ENCODE data around the gene PARP15. TPM values are rescaled to one million over a fixed set of nuclear protein-coding genes. Genes with fewer than 3 reads are reported as not detected.
"Not testable (repeated sequence)": the region's sequence is repeated elsewhere in the genome, so short reads cannot be mapped to it uniquely, and the experiment has no call there.

Gene PARP15
- total RNA-seq, 1 donor from 2014 or later, result 0.51 TPM

DNA sequence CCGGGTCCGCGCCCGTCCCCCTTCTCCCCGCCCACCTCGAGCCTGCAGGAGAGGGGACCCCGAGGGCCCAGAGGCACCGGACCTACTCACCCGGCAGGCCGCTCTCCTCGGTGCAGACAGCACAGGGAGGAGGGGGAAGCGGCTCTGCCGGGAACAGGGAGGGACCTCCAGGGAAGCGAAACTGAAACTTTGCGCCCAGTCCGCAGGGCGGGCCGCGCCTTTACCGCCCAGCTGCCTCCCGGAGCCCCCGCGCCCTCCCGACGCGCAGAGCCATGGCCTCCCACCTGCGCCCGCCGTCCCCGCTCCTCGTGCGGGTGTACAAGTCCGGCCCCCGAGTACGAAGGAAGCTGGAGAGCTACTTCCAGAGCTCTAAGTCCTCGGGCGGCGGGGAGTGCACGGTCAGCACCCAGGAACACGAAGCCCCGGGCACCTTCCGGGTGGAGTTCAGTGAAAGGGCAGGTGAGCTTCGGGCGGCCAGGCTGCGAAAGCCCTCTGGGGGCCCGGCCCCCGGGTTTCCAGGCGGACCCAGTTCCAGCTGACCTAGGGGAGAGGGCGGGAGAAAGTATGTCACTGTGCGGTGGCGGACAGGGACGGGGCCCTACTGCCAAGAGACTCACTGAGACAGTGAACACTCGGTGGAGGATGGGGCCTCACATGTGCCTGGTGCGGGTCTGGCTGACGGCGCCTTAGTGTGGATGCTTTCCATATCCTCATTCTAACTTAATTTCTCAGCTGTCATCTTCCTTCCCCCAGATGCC, 13.1 kb upstream of the PARP15 start, which contains the start of the genes DTX3L and PARP9:
Gene DTX3L (plus strand): TSS at position 184 of the 758 bp plus-strand sequence. CDS start 89 bp downstream, at position 273.
Gene PARP9 (minus strand): TSS at position 146 of the 758 bp plus-strand sequence. CDS start 4,680 bp downstream, outside the sequence.
- DNase-seq (ENCODE audit: missing footprints), result peak; percentile 93
- peak; percentile 97 for ATAC-seq
- intact Hi-C loops (cut with DNase I), result loop anchor here (1.0 to 10.0 kb wide), 2 partner anchors 115 to 230 kb away; partner anchors contain the start of genes HSPBAP1 and SLC49A4

DNA sequence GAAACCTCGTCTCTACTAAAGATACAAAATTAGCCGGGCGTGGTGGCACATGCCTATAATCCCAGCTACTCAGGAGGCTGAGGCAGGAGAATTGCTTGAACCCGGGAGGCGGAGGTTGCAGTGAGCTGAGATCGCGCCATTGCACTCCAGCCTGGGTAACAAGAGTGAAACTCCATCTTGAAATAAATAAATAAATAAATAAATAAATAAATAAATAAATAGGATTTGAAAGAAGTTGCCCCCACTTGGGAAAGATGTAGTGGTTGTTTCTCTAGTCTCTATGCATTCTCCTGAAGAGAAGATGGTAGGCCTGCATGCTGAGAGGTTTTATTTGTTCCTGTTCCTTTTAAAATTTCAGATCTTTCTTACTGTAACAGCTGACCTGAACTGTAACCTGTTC, 9.3 kb upstream of the PARP15 start:
- intact Hi-C loops (cut with DNase I), result loop anchor here (10.0 kb wide), 1 partner anchor 227 kb away; the partner anchor contains the start of genes HSPBAP1 and SLC49A4
- not testable (repeated sequence) for ATAC-seq; DNase-seq (ENCODE audit: missing footprints)

DNA sequence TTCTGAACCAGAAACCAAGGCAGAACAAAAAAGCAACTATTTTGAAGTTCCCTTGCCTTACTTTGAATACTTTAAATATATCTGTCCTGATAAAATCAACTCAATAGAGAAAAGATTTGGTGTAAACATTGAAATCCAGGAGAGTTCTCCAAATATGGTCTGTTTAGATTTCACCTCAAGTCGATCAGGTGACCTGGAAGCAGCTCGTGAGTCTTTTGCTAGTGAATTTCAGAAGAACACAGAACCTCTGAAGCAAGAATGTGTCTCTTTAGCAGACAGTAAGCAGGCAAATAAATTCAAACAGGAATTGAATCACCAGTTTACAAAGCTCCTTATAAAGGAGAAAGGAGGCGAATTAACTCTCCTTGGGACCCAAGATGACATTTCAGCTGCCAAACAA, 8.7 kb upstream of the PARP15 start:
- no peak for DNase-seq (ENCODE audit: missing footprints)
- intact Hi-C loops (cut with DNase I), result loop anchor here (10.0 kb wide), 1 partner anchor 226 kb away; the partner anchor contains the start of genes HSPBAP1 and SLC49A4
- ATAC-seq, result no peak

DNA sequence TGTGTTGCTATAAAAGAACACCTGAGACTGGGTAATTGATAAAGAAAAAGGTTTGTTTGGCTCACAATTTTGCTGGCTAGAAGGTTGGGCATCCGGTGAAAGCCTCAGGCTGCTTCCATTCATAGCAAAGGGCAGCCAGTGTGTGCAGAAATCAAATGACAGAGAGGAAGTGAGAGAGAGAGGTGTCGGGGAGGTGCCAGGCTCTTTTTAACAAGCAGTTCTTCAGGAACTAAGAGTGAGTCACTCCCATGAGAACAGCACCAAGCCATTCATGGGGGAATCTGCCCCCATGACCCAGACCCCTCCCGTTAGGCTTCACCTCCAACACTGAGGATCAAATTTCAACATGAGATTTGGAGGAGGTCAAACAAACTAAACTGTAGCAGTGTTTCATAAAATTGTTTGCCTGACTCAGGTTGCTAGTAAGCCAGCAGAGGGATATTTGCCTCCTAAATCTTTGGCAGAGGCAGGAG, 4.5 kb upstream of the PARP15 start:
- peak; percentile 48 for ATAC-seq
- intact Hi-C loops (cut with DNase I), result no loop called here

DNA sequence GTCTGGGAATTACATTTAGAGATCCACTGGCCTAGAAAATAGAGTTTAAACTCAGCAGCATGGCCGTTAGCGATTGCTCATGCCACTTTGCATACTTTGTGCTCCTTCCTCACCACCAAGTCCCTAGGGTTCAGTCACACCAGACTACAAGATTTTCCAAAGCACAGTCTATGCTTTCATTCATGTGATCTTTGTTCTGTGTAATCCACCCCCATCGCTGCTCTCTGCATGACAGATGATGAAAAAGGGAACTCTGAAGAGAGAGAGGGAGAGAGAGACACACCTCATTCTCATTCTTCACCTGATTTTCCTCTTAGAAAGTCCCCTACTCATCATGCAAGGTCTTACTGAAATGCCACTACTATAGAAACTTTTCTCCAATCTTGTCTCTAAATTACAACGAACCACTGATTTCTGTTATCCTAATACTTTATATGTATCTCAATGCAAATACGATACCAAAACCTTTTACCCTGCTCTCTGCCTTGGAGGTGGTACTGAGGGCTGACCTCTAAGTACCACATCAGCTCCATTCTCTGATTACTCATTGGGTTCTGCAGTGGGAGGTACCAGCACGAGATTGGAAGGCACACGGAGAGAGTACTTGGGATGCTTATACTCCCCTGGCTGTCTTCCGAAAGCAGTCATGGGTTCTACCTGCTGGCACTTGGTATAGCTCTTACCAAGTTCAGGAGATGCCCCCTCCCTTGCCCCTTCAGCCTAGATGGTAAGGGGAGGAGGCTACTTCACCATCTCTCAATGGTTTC, 1.1 kb upstream of the PARP15 start:
- intact Hi-C loops (cut with DNase I), result no loop called here
- DNase-seq (ENCODE audit: missing footprints) (no peak), ATAC-seq (no peak)

More for the DNA sequence above, 4.5 kb upstream of the PARP15 start:
- DNase-seq (ENCODE audit: missing footprints), result no peak

DNA sequence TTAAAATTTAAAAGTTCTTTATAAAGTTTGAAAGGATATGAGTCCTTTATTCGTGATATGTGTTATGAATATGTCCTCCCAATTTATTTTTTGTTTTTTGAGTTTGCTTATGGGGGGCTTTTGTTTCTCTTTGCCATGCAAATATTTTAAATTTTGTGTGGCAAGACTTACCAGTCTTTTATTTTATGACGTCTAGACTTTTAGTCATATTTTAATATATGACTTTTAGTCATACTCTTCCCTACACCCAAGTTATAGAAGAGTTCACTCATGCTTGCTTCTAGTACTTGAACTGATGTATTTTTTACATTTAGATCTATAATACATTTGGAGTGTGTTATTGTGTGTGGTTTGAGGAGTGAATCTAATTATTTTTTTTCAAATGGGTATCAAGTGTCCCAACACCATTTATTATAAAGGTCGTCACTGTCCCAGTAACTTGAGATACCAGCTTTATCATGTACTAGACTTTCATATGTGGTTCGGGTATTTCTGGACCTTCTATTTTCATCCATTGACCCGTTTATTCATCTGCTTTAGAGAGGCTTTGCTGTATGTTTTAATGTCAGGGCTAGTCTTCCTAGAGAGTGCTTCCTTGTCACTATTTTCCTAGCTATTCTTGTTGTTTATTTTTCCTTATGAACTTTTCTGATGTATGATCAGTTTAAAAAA, 755 bp downstream of the PARP15 start:
- ATAC-seq (no peak), DNase-seq (ENCODE audit: missing footprints) (no peak)
- intact Hi-C loops (cut with DNase I), result no loop called here

DNA sequence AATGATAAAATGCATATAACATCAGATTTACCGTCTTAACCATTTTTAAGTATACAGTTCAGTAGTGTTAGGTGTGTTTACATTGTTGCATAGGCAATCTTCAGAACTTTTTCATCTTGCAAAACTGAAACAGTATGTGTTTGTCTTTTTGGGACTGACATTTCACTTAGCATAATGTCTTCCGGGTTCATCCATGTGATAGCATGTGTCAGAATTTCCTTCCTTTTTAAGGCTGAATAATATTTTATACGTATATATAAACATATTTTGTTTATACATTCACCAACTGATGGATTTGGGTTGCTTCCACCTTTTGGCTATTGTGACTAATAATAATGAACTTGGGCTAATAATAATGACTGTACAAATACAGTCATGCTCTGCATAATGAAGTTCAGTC, 3.0 kb downstream of the PARP15 start:
- ATAC-seq, result no peak
- no peak for DNase-seq (ENCODE audit: missing footprints)
- intact Hi-C loops (cut with DNase I), result no loop called here

DNA sequence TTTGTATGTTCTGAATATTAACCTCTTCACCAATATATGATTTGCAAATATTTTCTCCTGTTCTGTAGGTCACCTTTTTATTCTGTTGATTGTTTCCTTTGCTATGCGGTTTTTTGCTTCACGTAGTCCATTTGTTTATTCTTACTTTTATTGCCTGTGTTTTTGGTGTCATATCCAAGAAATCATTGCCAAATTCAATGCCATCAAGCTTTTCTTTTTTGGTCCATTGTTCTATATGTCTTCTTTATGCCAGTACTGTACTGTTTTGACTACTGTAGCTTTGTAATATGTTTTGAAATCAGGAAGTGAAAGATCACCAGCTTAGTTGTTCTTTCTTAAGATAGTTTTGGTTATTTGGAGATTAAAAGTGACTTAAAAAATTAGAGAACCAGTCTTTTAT, 4.2 kb downstream of the PARP15 start:
- no peak for DNase-seq (ENCODE audit: missing footprints)
- intact Hi-C loops (cut with DNase I), result no loop called here
- ATAC-seq, result no peak

DNA sequence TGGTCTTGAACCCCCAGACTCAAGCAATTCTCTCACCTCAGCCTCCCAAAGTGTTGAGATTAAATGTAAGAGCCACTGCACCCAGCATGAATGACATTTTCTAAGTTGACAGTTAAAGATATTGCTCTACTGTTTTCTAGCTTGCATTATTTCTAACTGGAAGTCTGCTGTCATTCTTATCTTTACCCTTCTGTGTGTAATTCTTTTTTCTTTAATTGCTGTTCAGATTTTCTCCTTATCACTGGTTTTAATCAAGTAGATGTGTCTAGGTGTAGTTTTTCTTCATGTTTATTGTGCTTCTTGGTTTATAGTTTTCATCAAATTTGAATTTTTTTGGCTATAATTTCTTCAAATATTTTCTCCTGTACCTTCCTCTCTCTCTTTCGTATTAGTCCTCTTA, 4.9 kb downstream of the PARP15 start:
- intact Hi-C loops (cut with DNase I), result no loop called here
- no peak for DNase-seq (ENCODE audit: missing footprints)
- ATAC-seq, result no peak

DNA sequence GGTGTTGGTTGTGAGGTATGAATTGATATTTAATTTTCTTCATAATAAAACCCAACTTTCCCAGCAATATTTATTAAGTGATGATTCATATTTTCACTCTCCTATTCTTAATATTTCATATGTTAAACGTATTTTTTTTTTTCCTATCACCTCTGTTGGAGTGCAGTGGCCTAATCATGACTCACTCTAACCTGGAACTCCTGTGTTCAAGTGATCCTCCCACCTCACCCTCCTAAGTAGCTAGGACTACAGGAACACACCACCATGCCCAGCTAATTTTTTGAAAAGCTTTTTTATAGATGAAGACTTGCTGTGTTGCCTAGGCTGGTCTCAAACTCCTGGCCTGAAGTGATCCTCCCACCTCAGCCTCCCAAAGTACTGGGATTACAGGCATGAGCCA, 8.6 kb downstream of the PARP15 start:
- ATAC-seq, result no peak
- intact Hi-C loops (cut with DNase I), result no loop called here
- DNase-seq (ENCODE audit: missing footprints), result no peak

DNA sequence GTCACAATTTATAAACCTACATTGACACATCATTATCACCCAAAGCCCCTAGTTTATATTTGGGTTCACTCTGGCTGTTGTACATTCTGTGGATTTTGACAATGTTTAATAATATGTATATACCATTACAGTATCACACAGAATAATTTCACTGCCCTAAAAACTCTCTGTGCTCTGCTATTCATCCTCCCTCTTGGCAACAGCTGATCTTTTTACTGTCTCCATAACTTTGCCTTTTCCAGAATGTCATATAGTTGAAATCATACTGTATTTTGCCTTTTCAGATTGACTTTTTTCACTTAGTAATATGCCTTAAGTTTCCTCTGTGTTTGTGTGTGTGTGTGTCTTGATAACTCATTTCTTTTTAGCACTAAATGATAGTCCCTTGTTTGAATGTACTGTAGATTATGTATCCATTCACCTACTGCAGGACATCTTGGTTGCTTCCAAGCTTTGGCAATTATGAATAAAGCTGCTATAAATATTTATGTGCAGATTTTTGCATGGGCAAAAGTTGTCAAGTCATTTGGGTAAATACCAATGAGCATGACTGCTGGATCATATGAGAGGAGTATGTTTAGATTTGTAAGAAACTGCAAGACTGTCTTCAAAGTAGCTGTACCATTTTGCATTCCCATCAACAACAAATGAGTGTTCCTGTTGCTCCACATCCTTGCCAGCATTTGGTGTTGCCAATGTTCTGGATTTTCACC, 9.5 kb downstream of the PARP15 start:
- ATAC-seq, result no peak
- intact Hi-C loops (cut with DNase I), result no loop called here

DNA sequence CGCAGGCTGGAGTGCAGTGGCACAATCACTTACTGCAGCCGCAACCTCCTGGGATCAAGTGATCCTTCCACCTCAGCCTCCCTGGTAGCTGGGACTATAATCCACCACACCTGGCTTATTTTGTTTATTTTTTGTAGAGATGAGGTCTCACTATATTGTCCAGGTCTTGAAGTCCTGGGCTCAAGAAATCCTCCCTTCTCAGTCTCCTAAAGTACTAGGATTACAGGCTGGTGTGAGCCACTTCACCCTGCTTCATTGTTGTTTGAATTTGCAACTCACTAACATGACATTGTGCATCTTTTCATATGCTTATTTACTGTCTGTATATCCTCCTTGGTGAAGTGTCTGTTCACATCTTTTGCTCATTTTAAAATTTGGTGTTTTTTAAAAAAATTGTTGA, 10.1 kb downstream of the PARP15 start:
- no peak for ATAC-seq
- intact Hi-C loops (cut with DNase I), result no loop called here
- no peak for DNase-seq (ENCODE audit: missing footprints)

More for the DNA sequence above, 9.5 kb downstream of the PARP15 start:
- DNase-seq (ENCODE audit: missing footprints), result no peak

DNA sequence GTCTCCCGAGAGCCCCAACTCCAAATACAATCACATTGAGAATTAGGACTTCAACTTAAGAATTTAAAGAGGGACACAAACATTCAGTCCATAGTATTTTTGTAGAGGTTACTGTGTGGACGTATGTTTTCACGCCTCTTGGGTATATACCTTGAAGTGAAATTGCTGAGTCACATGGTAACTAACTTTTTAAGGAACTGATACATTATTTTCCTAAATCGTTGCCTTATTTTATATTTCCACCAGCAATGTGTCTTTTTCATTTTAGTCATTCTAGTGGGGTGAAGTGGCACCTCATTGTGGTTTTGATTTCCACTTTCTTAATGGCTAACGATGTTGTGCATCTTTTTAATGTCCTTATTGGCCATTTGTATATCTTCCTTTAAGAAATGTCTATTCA, 11.8 kb downstream of the PARP15 start:
- ATAC-seq, result no peak
- intact Hi-C loops (cut with DNase I), result no loop called here
- no peak for DNase-seq (ENCODE audit: missing footprints)

DNA sequence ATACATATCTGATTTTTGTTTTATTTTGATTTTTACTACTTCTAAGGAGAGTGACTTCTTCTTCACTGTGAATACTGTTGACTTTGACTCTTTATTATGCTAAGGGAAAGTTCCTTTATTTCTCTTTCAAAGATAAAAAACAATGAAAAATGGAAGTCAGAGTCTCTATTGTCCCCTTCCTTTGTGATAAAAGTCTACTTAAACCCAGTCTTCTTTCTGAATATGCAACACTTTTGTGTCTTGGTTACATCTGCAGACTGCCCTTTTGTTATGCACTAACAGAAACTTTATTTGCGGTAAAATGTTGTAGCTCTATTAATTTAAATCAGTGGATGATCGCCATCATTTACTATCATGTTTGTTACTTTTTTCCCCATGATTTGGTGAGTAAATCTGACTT, 13.2 kb downstream of the PARP15 start:
- DNase-seq (ENCODE audit: missing footprints) (no peak), ATAC-seq (no peak)
- intact Hi-C loops (cut with DNase I), result no loop called here

DNA sequence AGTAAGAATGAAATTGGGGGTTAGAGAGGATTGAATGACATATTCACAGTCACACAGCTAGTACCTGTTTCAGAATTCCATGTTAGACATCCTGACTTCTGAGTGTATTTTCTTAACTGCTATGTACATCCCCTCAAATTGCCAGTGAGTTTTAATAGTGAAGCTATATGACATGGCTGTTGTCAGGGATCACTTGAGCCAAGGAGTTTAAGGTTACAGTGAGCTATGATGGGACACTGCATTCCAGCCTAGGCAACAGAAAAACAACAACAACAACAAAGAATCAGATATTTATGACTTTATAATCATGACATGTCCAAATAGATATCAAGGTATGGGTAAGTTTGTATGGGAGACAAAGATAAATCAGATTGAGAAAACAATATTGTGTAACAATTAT, 16.6 kb downstream of the PARP15 start:
- intact Hi-C loops (cut with DNase I), result no loop called here
- DNase-seq (ENCODE audit: missing footprints) (no peak), ATAC-seq (no peak)

DNA sequence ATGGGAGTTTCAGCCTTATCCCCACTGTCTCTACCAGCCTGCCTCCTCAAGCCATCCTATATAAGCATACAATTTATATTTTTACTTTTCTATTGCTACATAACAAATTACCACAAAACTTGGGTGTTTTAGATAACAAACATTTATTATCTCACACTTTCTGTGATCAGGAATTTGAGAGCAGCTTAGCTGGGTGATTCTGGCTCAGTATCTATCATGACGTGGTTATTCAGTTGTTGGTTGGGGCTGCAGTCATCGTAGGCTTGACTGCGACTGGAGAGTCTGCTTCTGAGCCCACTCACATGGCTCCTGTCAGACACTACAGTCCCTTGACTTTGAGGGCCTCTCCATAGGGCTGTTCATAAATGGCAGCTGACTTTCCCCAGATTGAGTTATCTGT, 20.7 kb downstream of the PARP15 start:
- ATAC-seq, result no peak
- DNase-seq (ENCODE audit: missing footprints), result no peak
- intact Hi-C loops (cut with DNase I), result no loop called here

DNA sequence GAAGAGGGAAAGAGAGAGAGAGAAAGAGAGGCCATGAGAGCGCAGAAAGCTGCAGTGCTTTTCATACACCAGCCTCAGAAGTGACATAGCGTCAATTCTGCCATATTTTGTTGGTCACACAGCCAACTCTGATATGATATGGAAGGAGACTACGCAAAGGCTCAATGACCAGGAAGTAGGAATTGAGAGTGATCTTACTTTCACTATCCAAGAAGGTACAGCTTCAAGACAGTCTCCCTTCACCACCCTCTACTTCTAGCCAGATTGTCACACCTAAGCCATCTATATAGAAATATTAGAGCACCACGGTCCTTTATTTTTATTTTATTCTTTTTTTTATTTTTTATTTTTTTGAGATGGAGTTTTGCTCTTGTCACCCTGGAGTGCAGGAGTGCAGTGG, 21.1 kb downstream of the PARP15 start:
- intact Hi-C loops (cut with DNase I), result no loop called here
- no peak for ATAC-seq
- no peak for DNase-seq (ENCODE audit: missing footprints)

DNA sequence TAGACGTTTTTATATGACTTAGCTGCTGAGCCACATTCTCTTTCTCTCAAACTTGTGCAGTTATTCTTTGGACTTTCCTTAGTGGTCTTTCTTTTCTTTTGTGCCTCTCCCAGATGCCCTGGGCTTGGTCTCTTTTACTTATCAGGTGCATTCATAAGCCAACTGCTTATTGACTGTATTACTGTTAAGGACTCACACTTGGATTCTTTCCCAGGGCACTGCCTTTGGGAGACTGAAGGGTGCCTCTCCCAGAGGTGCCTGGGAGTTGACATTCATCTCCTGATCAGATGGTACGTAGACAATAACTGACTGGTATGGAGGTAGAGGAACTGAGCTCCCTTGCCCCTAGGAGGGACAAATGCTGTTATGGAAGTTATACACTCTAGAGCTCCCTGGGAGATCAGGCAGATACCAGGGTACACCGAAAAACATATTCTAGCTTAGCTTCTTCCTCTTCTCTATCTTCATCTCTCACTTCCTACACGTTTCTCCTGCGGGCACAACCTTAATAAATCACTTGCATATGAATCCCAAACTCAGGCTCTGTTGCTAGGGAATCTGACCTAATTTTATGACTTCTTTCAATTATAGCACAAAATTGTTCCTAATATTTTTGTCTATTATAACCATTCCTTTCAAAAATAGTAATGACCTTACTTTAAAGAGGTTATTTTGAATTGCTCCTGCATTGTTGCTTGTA, 24.7 kb downstream of the PARP15 start:
- DNase-seq (ENCODE audit: missing footprints) (no peak), ATAC-seq (no peak)
- intact Hi-C loops (cut with DNase I), result no loop called here
